IMR-90 (cell line): Measurements from ENCODE around the gene ISCA1. TPM values are rescaled to one million over a fixed set of nuclear protein-coding genes. Genes with fewer than 3 reads are reported as not detected.
A peak's percentile ranks its signal among the peaks of the same experiment; 100 is the strongest.

ENCODE experiments used
- ATAC-seq: fragments of 200-7000 bp; cut with Tn5 transposase; 2 replicates; pipeline ENCODE4 v1.9.1; 2020; ENCODE audit warnings: low read depth, mild to moderate bottlenecking, moderate library complexity
- BruUV-seq: library from RNA; stranded (reverse); fragments of 400-500 nt; replicated peaks from 2 replicates; lab custom pipeline; 2021; lab: Mats Ljungman, UMichigan
- CTCF ChIA-PET: fragments of 300-600 bp; formaldehyde crosslinking; extraction: SDS; loops from one replicate; lab custom pipeline; 2021; ENCODE audit warnings: antibody characterized with exemption; lab: Yijun Ruan, JAX
- POLR2A ChIA-PET: fragments of 300-600 bp; sonication (Branson Sonifier 250); formaldehyde crosslinking; loops from one replicate; lab custom pipeline; 2022; ENCODE audit warnings: antibody characterized with exemption; ENCODE audit not compliant: unreplicated experiment; lab: Charles Lee
- DNase-seq: peaks from one replicate; pipeline ENCODE4 v3.0.0; 2013
- H2AFZ ChIP-seq: replicated peaks from 2 replicates; pipeline ENCODE3; 2013; ENCODE audit warnings: low read length, mild to moderate bottlenecking; ENCODE audit not compliant: poor library complexity
- H2AK5ac ChIP-seq: 2 replicates; pipeline ENCODE4 v1.6.1; 2013; ENCODE audit warnings: low read depth, low read length, inconsistent platforms
- H2AK9ac ChIP-seq: replicated peaks from 2 replicates; pipeline ENCODE3; 2013; ENCODE audit warnings: mild to moderate bottlenecking, low read depth, low read length, moderate library complexity; ENCODE audit not compliant: poor library complexity
- H2BK120ac ChIP-seq: 2 replicates; pipeline ENCODE4 v1.6.1; 2013; ENCODE audit warnings: low read depth, low read length, inconsistent platforms
- H2BK15ac ChIP-seq: 3 replicates; pipeline ENCODE4 v1.6.1; 2013; ENCODE audit warnings: low read depth, low read length, inconsistent platforms
- H2BK20ac ChIP-seq: 2 replicates; pipeline ENCODE4 v1.6.1; 2013; ENCODE audit warnings: low read depth, mild to moderate bottlenecking, inconsistent platforms, low read length, moderate library complexity
- H2BK5ac ChIP-seq: 2 replicates; pipeline ENCODE4 v1.6.1; 2013; ENCODE audit warnings: mild to moderate bottlenecking, low read depth, low read length, inconsistent platforms; ENCODE audit not compliant: poor library complexity, severe bottlenecking
- H3K14ac ChIP-seq: replicated peaks from 2 replicates; pipeline ENCODE4 v1.6.1; 2013; ENCODE audit warnings: low read depth, low read length, inconsistent platforms
- H3K18ac ChIP-seq: 2 replicates; pipeline ENCODE4 v1.6.1; 2013; ENCODE audit warnings: low read depth, low read length, control low read depth
- H3K23ac ChIP-seq: 2 replicates; pipeline ENCODE4 v1.6.1; 2013; ENCODE audit warnings: low read depth, low read length, inconsistent platforms
- H3K27ac ChIP-seq: 2 replicates; pipeline ENCODE4 v1.5.1; 2013; ENCODE audit warnings: mild to moderate bottlenecking, control low read depth, low read length; ENCODE audit not compliant: insufficient read depth
- H3K27me3 ChIP-seq: 2 replicates; pipeline ENCODE4 v1.6.1; 2013; ENCODE audit warnings: low read length; ENCODE audit not compliant: control insufficient read depth, insufficient read depth
- H3K36me3 ChIP-seq: 2 replicates; pipeline ENCODE4 v1.6.1; 2013; ENCODE audit warnings: low read length, mixed read lengths; ENCODE audit not compliant: control insufficient read depth, insufficient read depth
- H3K4ac ChIP-seq: 2 replicates; pipeline ENCODE4 v1.6.1; 2013; ENCODE audit warnings: low read depth, low read length, inconsistent platforms
- H3K4me1 ChIP-seq: 2 replicates; pipeline ENCODE4 v1.6.1; 2013; ENCODE audit warnings: low read length, mixed read lengths; ENCODE audit not compliant: control insufficient read depth, insufficient read depth
- H3K4me2 ChIP-seq: 2 replicates; pipeline ENCODE4 v1.6.1; 2013; ENCODE audit warnings: low read depth, mild to moderate bottlenecking, control low read depth, low read length, moderate library complexity
- H3K4me3 ChIP-seq: 2 replicates; pipeline ENCODE4 v1.5.1; 2013; ENCODE audit warnings: low read depth, mild to moderate bottlenecking, control low read depth, low read length, moderate library complexity; ENCODE audit not compliant: insufficient read depth
- H3K56ac ChIP-seq: 2 replicates; pipeline ENCODE4 v1.6.1; 2013; ENCODE audit warnings: low read length, inconsistent platforms; ENCODE audit not compliant: insufficient read depth; ENCODE audit errors: extremely low read depth
- H3K79me1 ChIP-seq, 2 experiments: 2 replicates each; pipeline ENCODE4 v1.6.1; 2013; ENCODE audit warnings: low read length in 2 of 2, inconsistent platforms in 1 of 2, low read depth in 1 of 2
- H3K9ac ChIP-seq: 2 replicates; pipeline ENCODE4 v1.6.1; 2013; ENCODE audit warnings: low read depth, low read length, control low read depth
- H3K9me1 ChIP-seq: 2 replicates; pipeline ENCODE4 v1.6.1; 2013; ENCODE audit warnings: low read length, inconsistent platforms; ENCODE audit not compliant: insufficient read depth
- H3K9me3 ChIP-seq: 2 replicates; pipeline ENCODE4 v1.6.1; 2013; ENCODE audit warnings: low read length; ENCODE audit not compliant: control insufficient read depth, insufficient read depth
- H4K20me1 ChIP-seq: 2 replicates; pipeline ENCODE4 v1.6.1; 2013; ENCODE audit warnings: low read length, inconsistent platforms; ENCODE audit not compliant: insufficient read depth
- H4K5ac ChIP-seq: 2 replicates; pipeline ENCODE4 v1.6.1; 2013; ENCODE audit warnings: mild to moderate bottlenecking, low read depth, low read length, control low read depth
- H4K8ac ChIP-seq, 2 experiments: 2 replicates each; pipeline ENCODE4 v1.6.1; 2013; ENCODE audit warnings: low read depth in 2 of 2, low read length in 2 of 2, control low read depth in 1 of 2, inconsistent platforms in 1 of 2
- H4K91ac ChIP-seq: 2 replicates; pipeline ENCODE4 v1.6.1; 2013; ENCODE audit warnings: low read depth, low read length, inconsistent platforms; ENCODE audit not compliant: insufficient read depth
- MAFK ChIP-seq: IDR thresholded peaks from 2 replicates; pipeline ENCODE4 v1.6.1; 2012; ENCODE audit warnings: low read depth, low read length, improper control_type of control experiment
- NFE2L2 ChIP-seq: fragments of 150-350 bp; IDR thresholded peaks from 2 replicates; pipeline ENCODE4 v1.6.1; 2016; ENCODE audit warnings: low read depth, mild to moderate bottlenecking, low read length
- WGBS, 2 experiments: methylation state at CpG; one replicate each; pipeline versions ENCODE4 v1.1.5 to v1.1.7; 2013; ENCODE audit warnings: missing lambda C conversion rate in 2 of 2; ENCODE audit not compliant: insufficient read length in 1 of 2; ENCODE audit errors: extremely low coverage in 2 of 2; 5-methylcytosine and 5-hydroxymethylcytosine counted together
- dilution Hi-C: fragments of 300-500 bp; cut with HindIII; formaldehyde crosslinking; loops from one replicate; pipeline ENCODE4 v1.14.3; 2018; ENCODE audit warnings: low sequenced_read_pairs; ENCODE audit not compliant: unreplicated experiment
- in situ Hi-C: fragments of 300-500 bp; cut with MboI; formaldehyde crosslinking; loops from 3 replicates; pipeline ENCODE4 v1.14.3; 2019; ENCODE audit warnings: low sequenced_read_pairs, inconsistent platforms, mixed read lengths
- intact Hi-C: fragments of 100-400 bp; cut with micrococcal nuclease; formaldehyde crosslinking; loops from 2 replicates; pipeline ENCODE4 v1.10.0; 2022
- polyA plus RNA-seq, 3 experiments: library from polyadenylated mRNA; depleted of rRNA; stranded (reverse); fragments of >200 nt; gene quantifications; 2 replicates each; pipeline ENCODE4 v1.2.3, GENCODE V29; 2012; ENCODE audit warnings: low replicate concordance in 1 of 3
- total RNA-seq: library from RNA; depleted of rRNA; stranded (reverse); fragments of >200 nt; gene quantifications from 2 replicates; pipeline ENCODE4 v1.2.3, GENCODE V29; 2012

The ISCA1 gene
- total and polyA plus RNA-seq, 2 of the 4 experiments (the other 2 are of a cell fraction), result 14.7 to 15.1 TPM

- H3K9me1 ChIP-seq, result peaks cover 10% of the 10 kb centered on the region
- TF ChIP-seq MAFK (peak; percentile 79), NFE2L2 (no peak)
- WGBS, 2 experiments, result 92% methylated on average over 2 of the region's 3 CpGs; no CpG with 5 or more reads in 1 of the 2 experiments
- no peak overlapping the region for H3K9ac ChIP-seq
- H3K27me3 ChIP-seq, result no peaks in the 10 kb centered on the region
- H3K4me1 ChIP-seq, result peaks cover 6% of the 10 kb centered on the region
- no peak overlapping the region for H3K27ac ChIP-seq
- BruUV-seq, result no TSS peak
- H2BK5ac ChIP-seq, result no peak overlapping the region
- H2AK5ac ChIP-seq, result no peak overlapping the region
- H3K56ac ChIP-seq, result no peak overlapping the region
- DNase-seq, result no peak
- no peak overlapping the region for H3K4me3 ChIP-seq
- H2BK15ac ChIP-seq, result no peak overlapping the region
- H4K8ac ChIP-seq, result no peak overlapping the region
- H2BK20ac ChIP-seq, result no peak overlapping the region
- peaks cover 30 to 49% of the 10 kb centered on the region in 2 experiments for H3K79me1 ChIP-seq
- H3K4ac ChIP-seq, result no peak overlapping the region
- no peaks in the 10 kb centered on the region for H3K9me3 ChIP-seq
- H3K4me2 ChIP-seq, result no peak overlapping the region
- no peak overlapping the region for H3K14ac ChIP-seq
- H2AFZ ChIP-seq, result no peak overlapping the region
- POLR2A ChIA-PET, result interaction anchor here (0.7 kb wide), 1 partner anchor 935 kb away, joined by 4 read pairs; no protein-coding TSS in a partner anchor
- dilution Hi-C loops (no loop called here), in situ Hi-C loops (no loop called here), intact Hi-C loops (loop anchor here (5.0 to 10.0 kb wide), 4 partner anchors 78 to 338 kb away; partner anchors contain the start of gene NAA35)
- peaks cover 21% of the 10 kb centered on the region for H4K20me1 ChIP-seq
- H3K23ac ChIP-seq, result peak overlapping the region; percentile 56; the same call in 1 of the 2 replicates
- peaks cover 1% of the 10 kb centered on the region; the same call in 1 of the 2 replicates for H3K36me3 ChIP-seq
- no peak for ATAC-seq
- no peak overlapping the region for H2AK9ac ChIP-seq
- no peak overlapping the region for H3K18ac ChIP-seq
- H4K91ac ChIP-seq, result no peak overlapping the region
- CTCF ChIA-PET, result interaction anchor here (2.2 kb wide), 1 partner anchor 77 kb away, joined by 5 read pairs; no protein-coding TSS in a partner anchor
- no peak overlapping the region for H2BK120ac ChIP-seq
- H4K5ac ChIP-seq, result no peak overlapping the region
Observed at GRCh38 chr9:86279839-86280238, 2.5 kb downstream of the ISCA1 start.
